Mucosa of rectum (tissue), 2 donors: ENCODE measurements around the gene TBC1D24.
"Not testable (repeated sequence)": the region's sequence is repeated elsewhere in the genome, so short reads cannot be mapped to it uniquely, and the experiment has no call there.

Experiments used
- H3K27ac ChIP-seq, 2 donors: one replicate each; pipeline ENCODE4 v1.7.0; 2013; ENCODE audit warnings: inconsistent platforms in 2 of 2, low read depth in 2 of 2, low read length in 2 of 2
- H3K27me3 ChIP-seq, 2 donors: one replicate each; pipeline ENCODE4 v1.7.0; 2013; ENCODE audit warnings: low read length in 2 of 2; ENCODE audit not compliant: control insufficient read depth in 2 of 2, insufficient read depth in 2 of 2
- H3K36me3 ChIP-seq, 2 donors: one replicate each; pipeline ENCODE4 v1.7.0; 2013; ENCODE audit warnings: low read length in 2 of 2; ENCODE audit not compliant: control insufficient read depth in 2 of 2, insufficient read depth in 2 of 2
- H3K4me1 ChIP-seq, 2 donors: one replicate each; pipeline ENCODE4 v1.7.0; 2013; ENCODE audit warnings: low read length in 2 of 2, mild to moderate bottlenecking in 1 of 2; ENCODE audit not compliant: control insufficient read depth in 2 of 2, insufficient read depth in 2 of 2
- H3K4me3 ChIP-seq, 2 donors: one replicate each; pipeline ENCODE4 v1.7.0; 2013; ENCODE audit warnings: low read length in 2 of 2
- H3K9ac ChIP-seq, 2 donors: one replicate each; pipeline ENCODE4 v1.7.0; 2013; ENCODE audit warnings: low read length in 2 of 2, low read depth in 1 of 2, mild to moderate bottlenecking in 1 of 2
- H3K9me3 ChIP-seq, 2 donors: one replicate each; pipeline ENCODE4 v1.7.0; 2013; ENCODE audit warnings: low read length in 2 of 2; ENCODE audit not compliant: control insufficient read depth in 2 of 2
- donor health status: healthy.
- donor health status: Normal muscosa, but diverticular disease.

Gene TBC1D24

DNA sequence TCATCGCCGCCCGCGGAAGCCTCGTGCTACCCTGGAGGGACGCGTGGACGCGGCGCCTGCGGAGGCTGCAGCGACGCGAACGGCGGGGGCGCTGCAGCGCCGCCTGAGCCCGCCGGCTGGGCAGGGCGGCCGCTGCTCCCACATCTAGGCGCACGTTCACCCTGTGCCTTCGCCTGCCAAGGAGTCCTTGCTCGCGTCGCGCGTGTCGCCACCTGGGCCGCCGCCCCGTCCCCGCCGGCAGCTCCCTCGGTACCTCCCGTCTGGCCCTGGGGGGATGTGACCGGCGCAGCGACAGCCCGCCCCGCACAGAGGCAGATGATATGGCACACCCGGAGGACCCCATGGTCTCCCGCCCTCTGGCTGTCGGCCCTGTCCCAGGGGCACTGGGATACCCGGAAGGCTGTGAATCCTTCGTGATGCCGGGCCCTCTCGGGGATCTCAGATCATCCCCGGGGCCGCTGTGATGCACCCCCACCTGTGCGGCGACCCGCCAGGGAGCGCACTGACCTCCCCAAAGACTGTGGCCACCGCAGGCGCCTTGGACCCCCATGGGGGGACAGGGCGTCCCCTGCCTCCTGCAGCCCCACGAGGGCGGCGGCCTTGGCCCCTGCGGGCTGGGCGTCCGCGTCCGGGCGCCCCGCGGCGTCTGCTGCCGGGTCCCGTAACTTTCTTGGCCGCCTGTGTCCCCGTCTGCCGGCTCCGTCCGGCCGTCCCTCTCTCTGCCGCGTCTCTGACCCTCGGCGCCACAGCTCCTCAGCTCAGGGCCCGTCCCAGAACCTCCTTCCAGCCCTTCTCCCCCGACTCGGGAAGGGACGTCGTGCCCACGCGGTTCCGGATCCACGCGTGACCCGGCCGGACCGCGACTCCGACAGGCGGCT, 689 bp upstream of the TBC1D24 start:
- no peaks in the 10 kb centered on the region for H3K36me3 ChIP-seq
- peak overlapping the region; percentile 50 to 68 for H3K27ac ChIP-seq
- H3K9ac ChIP-seq = peak overlapping the region; percentile 52 to 79
- peak overlapping the region; percentile 74 for H3K4me3 ChIP-seq
- H3K27me3 ChIP-seq = peaks cover 28 to 36% of the 10 kb centered on the region in 2 donors
- H3K9me3 ChIP-seq = no peaks in the 10 kb centered on the region
- H3K4me1 ChIP-seq = peaks cover 16 to 23% of the 10 kb centered on the region in 2 donors

DNA sequence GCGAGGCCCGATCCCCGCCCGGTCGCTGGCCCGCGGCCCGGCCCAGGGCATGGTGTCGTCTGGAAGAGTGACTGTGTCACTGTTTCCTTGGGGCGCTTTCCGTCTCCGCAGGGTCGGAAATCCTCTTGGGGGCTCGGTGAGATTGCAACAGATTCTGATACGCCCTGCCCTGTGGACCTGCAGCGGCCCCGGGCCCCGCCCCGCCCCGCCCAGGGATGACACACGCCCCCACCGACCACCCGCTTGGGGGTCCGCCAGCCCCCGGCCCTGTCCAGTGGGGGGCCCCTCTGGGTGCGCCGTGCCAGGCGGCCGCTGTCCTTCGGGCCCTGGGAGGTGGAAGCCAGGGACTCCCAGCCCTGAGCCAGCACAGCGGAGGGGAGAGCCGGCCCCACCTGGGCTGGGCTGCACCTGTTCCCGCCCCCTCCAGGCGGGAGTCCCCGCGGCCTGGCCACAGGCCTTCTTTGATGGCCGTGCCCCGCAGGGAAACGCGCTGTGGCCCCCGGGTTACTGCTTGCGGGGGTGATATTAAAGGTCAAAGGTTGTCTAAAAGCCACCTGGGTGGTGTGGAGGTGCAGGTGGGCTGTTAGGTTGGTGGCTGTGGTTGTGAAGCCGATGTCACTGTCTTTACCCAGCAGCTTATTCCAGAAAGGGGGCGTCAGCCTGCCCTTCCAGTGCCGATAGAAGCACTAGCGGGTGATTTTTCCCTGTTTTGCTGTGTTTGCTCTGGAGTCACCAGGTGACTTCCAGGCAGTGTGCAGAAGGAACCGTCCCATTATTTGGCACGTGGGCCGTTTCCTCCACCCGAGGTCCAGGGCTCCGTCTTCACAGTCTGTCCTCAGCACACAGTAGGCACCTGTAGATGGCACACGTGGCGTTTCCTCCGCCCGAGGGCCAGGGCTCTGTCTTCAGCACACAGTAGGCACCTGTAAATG, 752 bp downstream of the TBC1D24 start:
- peak overlapping the region; percentile 32 to 53 for H3K9ac ChIP-seq
- peak overlapping the region; percentile 54 to 57 for H3K4me3 ChIP-seq
- H3K27me3 ChIP-seq = peaks cover 16 to 23% of the 10 kb centered on the region in 2 donors
- no peak overlapping the region for H3K27ac ChIP-seq
- H3K4me1 ChIP-seq = peaks cover 19 to 23% of the 10 kb centered on the region in 2 donors
- no peaks in the 10 kb centered on the region for H3K9me3 ChIP-seq
- no peaks in the 10 kb centered on the region for H3K36me3 ChIP-seq

GRCh38 chr16:2476345-2476720, 1.4 kb downstream of the TBC1D24 start:
- Histone ChIP-seq H3K4me1 (peaks cover 26 to 27% of the 10 kb centered on the region in 2 donors), H3K9me3 (no peaks in the 10 kb centered on the region), H3K27ac (no peak overlapping the region), H3K4me3 (no peak overlapping the region), H3K27me3 (peaks cover 14 to 21% of the 10 kb centered on the region in 2 donors), H3K36me3 (no peaks in the 10 kb centered on the region), H3K9ac (peak overlapping the region in 1 of 2 donors; percentile 53)

- Histone ChIP-seq H3K4me3 (no peak overlapping the region), H3K9ac (no peak overlapping the region), H3K27me3 (peaks cover 14 to 17% of the 10 kb centered on the region in 2 donors), H3K36me3 (no peaks in the 10 kb centered on the region), H3K27ac (no peak overlapping the region), H3K4me1 (peaks cover 24 to 30% of the 10 kb centered on the region in 2 donors), H3K9me3 (no peaks in the 10 kb centered on the region)
Observed at GRCh38 chr16:2476741-2477140, 1.8 kb downstream of the TBC1D24 start.

GRCh38 chr16:2477327-2477726, 2.4 kb downstream of the TBC1D24 start:
- H3K4me1 ChIP-seq = peaks cover 23 to 31% of the 10 kb centered on the region in 2 donors
- no peaks in the 10 kb centered on the region for H3K36me3 ChIP-seq
- H3K4me3 ChIP-seq = no peak overlapping the region
- H3K27me3 ChIP-seq = peaks cover 8 to 11% of the 10 kb centered on the region in 2 donors
- no peak overlapping the region for H3K27ac ChIP-seq
- H3K9me3 ChIP-seq = no peaks in the 10 kb centered on the region
- no peak overlapping the region for H3K9ac ChIP-seq

- no peaks in the 10 kb centered on the region for H3K36me3 ChIP-seq
- peaks cover 21 to 36% of the 10 kb centered on the region in 2 donors for H3K4me1 ChIP-seq
- H3K4me3 ChIP-seq = no peak overlapping the region
- no peaks in the 10 kb centered on the region for H3K9me3 ChIP-seq
- no peak overlapping the region for H3K27ac ChIP-seq
- H3K9ac ChIP-seq = no peak overlapping the region
- peaks cover 0 to 2% of the 10 kb centered on the region in 2 donors for H3K27me3 ChIP-seq
Observed at GRCh38 chr16:2478279-2478678, 3.4 kb downstream of the TBC1D24 start.

DNA sequence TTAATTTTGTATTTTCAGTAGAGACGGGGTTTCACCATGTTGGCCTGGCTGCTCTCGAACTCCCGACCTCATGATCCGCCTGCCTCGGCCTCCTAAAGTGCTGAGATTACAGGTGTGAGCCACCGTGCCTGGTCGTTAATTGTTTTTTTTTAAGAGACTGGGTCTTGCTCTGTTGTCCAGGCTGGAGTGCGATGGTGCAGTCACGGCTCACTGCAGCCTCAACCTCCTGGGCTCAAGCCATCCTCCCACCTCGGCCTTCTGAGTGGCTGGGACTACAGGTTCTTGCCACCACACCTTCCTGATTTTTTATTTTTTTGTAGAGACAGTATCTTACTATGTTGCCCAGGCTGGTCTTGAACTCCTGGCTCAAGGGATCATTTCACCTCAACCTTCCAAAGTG, 5.1 kb downstream of the TBC1D24 start:
- H3K4me3 ChIP-seq, H3K9ac ChIP-seq, H3K27ac ChIP-seq, H3K27me3 ChIP-seq, H3K9me3 ChIP-seq, H3K36me3 ChIP-seq: not testable (repeated sequence)
- H3K4me1 ChIP-seq = peaks cover 14 to 27% of the 10 kb centered on the region in 2 donors

DNA sequence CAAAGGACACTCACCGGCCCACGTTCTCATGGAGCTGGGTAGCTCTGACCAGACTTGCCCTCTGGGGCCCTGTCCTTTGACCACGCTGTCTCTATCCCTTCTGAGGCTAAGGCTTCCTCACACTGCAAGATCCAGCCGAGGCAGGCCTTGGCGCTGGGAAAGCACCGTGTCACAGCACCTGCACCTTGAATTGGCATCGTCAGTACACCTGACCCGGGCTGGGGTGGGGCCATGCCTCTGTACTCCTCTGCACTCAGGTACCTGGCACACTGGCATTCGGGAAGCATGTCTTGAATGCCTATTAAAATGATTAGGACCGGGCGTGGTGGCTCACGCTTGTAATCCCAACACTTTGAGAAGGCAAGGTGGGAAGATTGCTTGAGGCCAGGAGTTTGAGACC, 6.0 kb downstream of the TBC1D24 start:
- Histone ChIP-seq H3K4me3 (no peak overlapping the region), H3K27me3 (no peaks in the 10 kb centered on the region), H3K36me3 (no peaks in the 10 kb centered on the region), H3K9ac (peak overlapping the region; percentile 6 to 45), H3K27ac (peak overlapping the region; percentile 32 to 56), H3K4me1 (peaks cover 9 to 23% of the 10 kb centered on the region in 2 donors), H3K9me3 (no peaks in the 10 kb centered on the region)

DNA sequence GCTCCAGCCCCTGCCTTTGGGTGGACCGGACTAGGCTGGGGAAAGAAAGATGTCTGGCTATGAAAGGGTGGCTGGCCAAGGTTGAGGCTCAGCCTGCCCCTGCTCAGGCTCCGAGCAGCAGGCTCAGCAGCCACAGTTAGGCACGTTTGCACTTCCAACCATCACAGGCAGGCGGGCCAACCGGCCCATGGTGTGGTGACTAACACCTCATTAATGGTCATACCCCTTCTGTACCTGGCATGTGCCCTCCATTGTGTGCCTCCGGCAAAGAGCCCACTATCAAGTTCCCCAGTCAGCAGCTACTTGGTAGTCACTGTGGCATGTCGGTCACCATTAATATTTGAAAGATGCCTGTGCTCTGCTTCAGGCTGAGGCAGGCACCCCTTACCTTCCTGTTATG, 6.7 kb downstream of the TBC1D24 start:
- no peaks in the 10 kb centered on the region for H3K9me3 ChIP-seq
- no peak overlapping the region for H3K4me3 ChIP-seq
- peaks cover 7 to 21% of the 10 kb centered on the region in 2 donors for H3K4me1 ChIP-seq
- H3K27me3 ChIP-seq = no peaks in the 10 kb centered on the region
- no peak overlapping the region for H3K9ac ChIP-seq
- no peaks in the 10 kb centered on the region for H3K36me3 ChIP-seq
- peak overlapping the region in 1 of 2 donors; percentile 24 for H3K27ac ChIP-seq

DNA sequence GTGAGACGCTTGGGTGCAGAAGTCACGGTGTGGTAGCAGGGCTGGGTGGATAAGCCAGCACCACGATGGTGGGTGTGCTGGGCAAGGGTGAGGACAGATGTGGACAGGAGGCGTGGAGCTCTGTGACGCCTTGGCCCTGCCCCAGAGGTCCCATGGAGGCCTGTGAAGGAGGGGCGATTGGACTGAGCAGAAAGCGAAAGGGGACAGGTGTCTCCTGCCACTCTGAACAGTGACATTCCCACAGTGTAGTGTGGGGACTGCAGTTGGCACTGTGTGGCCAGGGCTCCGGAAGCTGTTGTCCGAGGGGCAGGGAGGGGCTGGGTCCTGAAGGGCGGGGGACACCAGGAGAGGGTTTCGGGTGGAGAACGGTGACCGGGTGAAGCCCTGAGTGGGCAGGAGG, 7.3 kb downstream of the TBC1D24 start:
- Histone ChIP-seq H3K27ac (no peak overlapping the region), H3K4me3 (no peak overlapping the region), H3K9ac (no peak overlapping the region), H3K36me3 (no peaks in the 10 kb centered on the region), H3K9me3 (no peaks in the 10 kb centered on the region), H3K4me1 (peaks cover 11 to 26% of the 10 kb centered on the region in 2 donors), H3K27me3 (no peaks in the 10 kb centered on the region)
